Testis (tissue), 3 donors: ENCODE measurements around the gene PITX1. TPM values are rescaled to one million over a fixed set of nuclear protein-coding genes. Genes with fewer than 3 reads are reported as not detected.

Experiments used
- DNase-seq: peaks from one replicate; pipeline ENCODE4 v3.0.0-alpha.2; 2019
- H3K27ac ChIP-seq, 2 donors: fragments of 200-600 bp; sonication (generic); one replicate each; pipeline ENCODE4 v1.5.1; 2019
- H3K27me3 ChIP-seq: fragments of 200-600 bp; sonication (generic); one replicate; pipeline ENCODE4 v1.5.1; 2019
- H3K36me3 ChIP-seq: fragments of 200-600 bp; sonication (generic); one replicate; pipeline ENCODE4 v1.5.1; 2017; ENCODE audit warnings: low read depth; ENCODE audit errors: missing control alignments
- H3K4me1 ChIP-seq: fragments of 200-600 bp; sonication (generic); one replicate; pipeline ENCODE4 v1.5.1; 2019
- H3K4me3 ChIP-seq, 2 donors: fragments of 200-600 bp; sonication (generic); one replicate each; pipeline ENCODE4 v1.5.1; 2017 to 2019
- H3K9me3 ChIP-seq: fragments of 200-600 bp; sonication (generic); one replicate; pipeline ENCODE4 v1.5.1; 2017
- CTCF ChIP-seq, 3 experiments: fragments of 450-650 bp in 2 of 3; fragments of 200-600 bp in 1 of 3; sonication (generic) in 1 of 3; IDR thresholded peaks; one replicate each; pipeline ENCODE4 v1.5.1; 2016 to 2019; ENCODE audit warnings: antibody characterized with exemption in 3 of 3, mild to moderate bottlenecking in 2 of 3, moderate library complexity in 1 of 3
- POLR2A ChIP-seq: fragments of 450-650 bp; IDR thresholded peaks from one replicate; pipeline ENCODE4 v1.6.1; 2017; ENCODE audit warnings: antibody characterized with exemption, mild to moderate bottlenecking, moderate library complexity
- WGBS, 2 donors: methylation state at CpG; one replicate each; pipeline ENCODE4 v1.1.5; 2018; 5-methylcytosine and 5-hydroxymethylcytosine counted together
- intact Hi-C: fragments of 100-400 bp; cut with DNase I; formaldehyde crosslinking; loops from one replicate; pipeline ENCODE4 v1.15.1; 2023; ENCODE audit warnings: low total_unique reads
- polyA plus RNA-seq: library from polyadenylated mRNA; stranded (reverse); fragments of 350-450 nt; fragmentation: Illumina TruSeq; extraction: RNeasy Lipid Tissue Mini Kit (QIAGEN cat#74804); gene quantifications from one replicate; pipeline ENCODE4 v1.2.3, GENCODE V29; 2014; ENCODE audit warnings: low read depth, low replicate concordance; ENCODE audit not compliant: insufficient read depth
- total RNA-seq, 2 donors: library from RNA; depleted of rRNA; stranded (reverse); fragments of >200 nt; gene quantifications; one replicate each; pipeline ENCODE4 v1.2.3, GENCODE V29; 2016

Gene PITX1
- total and polyA plus RNA-seq, 3 donors from 2014 or later, result 3.0 to 4.1 (median 3.6) TPM

GRCh38 chr5:135067587-135067986 lies 33.6 kb upstream of the PITX1 start:
- no peaks in the 10 kb centered on the region for H3K9me3 ChIP-seq
- WGBS, 2 donors, result 78 to 87% methylated on average over 4 to 8 of the region's 9 CpGs
- no peaks in the 10 kb centered on the region for H3K4me1 ChIP-seq
- no peak overlapping the region for H3K27ac ChIP-seq
- no peak for DNase-seq
- H3K27me3 ChIP-seq, result no peaks in the 10 kb centered on the region
- intact Hi-C loops, result no loop called here
- no peaks in the 10 kb centered on the region for H3K36me3 ChIP-seq
- no peak overlapping the region for H3K4me3 ChIP-seq
- TF ChIP-seq POLR2A (no peak), CTCF (IDR thresholded peaks at IDR 0.05) (no peak)

- Histone ChIP-seq H3K27ac (no peak overlapping the region), H3K9me3 (no peaks in the 10 kb centered on the region), H3K36me3 (no peaks in the 10 kb centered on the region), H3K4me3 (no peak overlapping the region), H3K4me1 (no peaks in the 10 kb centered on the region), H3K27me3 (no peaks in the 10 kb centered on the region)
- intact Hi-C loops, result no loop called here
- 40 to 85% methylated on average over 1 to 5 of the region's 5 CpGs for WGBS, 2 donors
- no peak for DNase-seq
- TF ChIP-seq CTCF (IDR thresholded peaks at IDR 0.05), result no peak
- no peak for TF ChIP-seq POLR2A
Observed at GRCh38 chr5:135066781-135067180, 32.8 kb upstream of the PITX1 start.

GRCh38 chr5:135065306-135066265 lies 31.6 kb upstream of the PITX1 start:
- no peak overlapping the region for H3K27ac ChIP-seq
- no peaks in the 10 kb centered on the region for H3K4me1 ChIP-seq
- no peaks in the 10 kb centered on the region for H3K36me3 ChIP-seq
- TF ChIP-seq POLR2A, result no peak
- TF ChIP-seq CTCF (IDR thresholded peaks at IDR 0.05), result no peak
- no peak overlapping the region for H3K4me3 ChIP-seq
- intact Hi-C loops, result no loop called here
- WGBS, 2 donors, result 82 to 85% methylated on average over 14 to 16 of the region's 16 CpGs
- DNase-seq, result no peak
- no peaks in the 10 kb centered on the region for H3K27me3 ChIP-seq
- no peaks in the 10 kb centered on the region for H3K9me3 ChIP-seq

GRCh38 chr5:135064235-135064570 lies 30.2 kb upstream of the PITX1 start:
- Histone ChIP-seq H3K4me3 (no peak overlapping the region), H3K27ac (no peak overlapping the region), H3K36me3 (no peaks in the 10 kb centered on the region), H3K4me1 (no peaks in the 10 kb centered on the region), H3K27me3 (no peaks in the 10 kb centered on the region), H3K9me3 (no peaks in the 10 kb centered on the region)
- intact Hi-C loops, result no loop called here
- TF ChIP-seq CTCF (IDR thresholded peaks at IDR 0.05) (no peak), POLR2A (no peak)
- WGBS, 2 donors, result 79% methylated on average over 4 of the region's 4 CpGs; no CpG with 5 or more reads in 1 of the 2 donors
- no peak for DNase-seq
